ENCODE results near the gene MCTP1. TPM values are rescaled to one million over a fixed set of nuclear protein-coding genes. Genes with fewer than 3 reads are reported as not detected.

Gene MCTP1
- polyA plus RNA-seq, 1 donor from 2014 or later = 1.9 TPM

- Histone ChIP-seq H3K27me3 (ENCODE audit: insufficient read depth, low read depth, low read length) (peaks cover 46% of the 10 kb centered on the region), H3K4me2 (ENCODE audit: low read length) (no peak overlapping the region), H3K79me2 (replicated peaks; ENCODE audit: insufficient read depth, low read length) (no peaks in the 10 kb centered on the region), H3F3A (ENCODE audit: insufficient read depth, low read length, poor library complexity, severe bottlenecking) (no peaks in the 10 kb centered on the region), H3K4me3 (ENCODE audit: low read length) (no peak overlapping the region), H4K20me1 (ENCODE audit: insufficient read depth) (no peaks in the 10 kb centered on the region), H2AFZ (ENCODE audit: low read depth, low read length) (no peak overlapping the region), H3K9ac (ENCODE audit: low read length) (no peak overlapping the region), H3K27ac (ENCODE audit: low read length) (no peak overlapping the region), H3K9me3 (ENCODE audit: low read length) (peaks cover 4% of the 10 kb centered on the region), H3K9me2 (ENCODE audit: insufficient read depth, low read length) (no peaks in the 10 kb centered on the region), H3K36me3 (ENCODE audit: insufficient read depth, low read length) (no peaks in the 10 kb centered on the region)
- no peak for TF ChIP-seq REST (IDR thresholded peaks at IDR 0.05; ENCODE audit: borderline replicate concordance)
- no peak for TF ChIP-seq EP300 (conservative IDR thresholded peaks at IDR 0.05; ENCODE audit: poor library complexity, severe bottlenecking)
- no peak for TF ChIP-seq MXI1 (conservative IDR thresholded peaks at IDR 0.05; ENCODE audit: poor library complexity, severe bottlenecking)
- no peak for TF ChIP-seq CTCF (IDR thresholded peaks at IDR 0.05; ENCODE audit: poor library complexity, severe bottlenecking)
Measured at GRCh38 chr5:94811331-94811730, 473.6 kb downstream of the MCTP1 start.

- H4K20me1 ChIP-seq (ENCODE audit: insufficient read depth) = no peaks in the 10 kb centered on the region
- H3K27ac ChIP-seq (ENCODE audit: low read length) = no peak overlapping the region
- TF ChIP-seq CTCF (IDR thresholded peaks at IDR 0.05; ENCODE audit: poor library complexity, severe bottlenecking) = no peak
- TF ChIP-seq POLR2AphosphoS5 (IDR thresholded peaks at IDR 0.05) = no peak
- TF ChIP-seq EZH2 (IDR thresholded peaks at IDR 0.05; ENCODE audit: borderline replicate concordance, insufficient read depth, low read length, poor library complexity, severe bottlenecking) = no peak
- TF ChIP-seq MXI1 (conservative IDR thresholded peaks at IDR 0.05; ENCODE audit: poor library complexity, severe bottlenecking) = no peak
- TF ChIP-seq REST (IDR thresholded peaks at IDR 0.05; ENCODE audit: borderline replicate concordance) = no peak
- TF ChIP-seq EP300 (conservative IDR thresholded peaks at IDR 0.05; ENCODE audit: poor library complexity, severe bottlenecking) = no peak
- no peak for TF ChIP-seq SMC3 (conservative IDR thresholded peaks at IDR 0.05; ENCODE audit: poor library complexity)
- TF ChIP-seq RAD21 (conservative IDR thresholded peaks at IDR 0.05) = no peak
- TF ChIP-seq TAF1 (IDR thresholded peaks at IDR 0.05; ENCODE audit: low read depth) = no peak
- no peak overlapping the region for H3K4me2 ChIP-seq (ENCODE audit: low read length)
- no peaks in the 10 kb centered on the region for H3F3A ChIP-seq (ENCODE audit: insufficient read depth, low read length, poor library complexity, severe bottlenecking)
- no peaks in the 10 kb centered on the region for H3K9me2 ChIP-seq (ENCODE audit: insufficient read depth, low read length)
- no peak overlapping the region for H3K4me3 ChIP-seq (ENCODE audit: low read length)
- H3K9me3 ChIP-seq (ENCODE audit: low read length) = peaks cover 4% of the 10 kb centered on the region
- no peak overlapping the region for H2AFZ ChIP-seq (ENCODE audit: low read depth, low read length)
- peaks cover 51% of the 10 kb centered on the region for H3K27me3 ChIP-seq (ENCODE audit: insufficient read depth, low read depth, low read length)
- no peaks in the 10 kb centered on the region for H3K36me3 ChIP-seq (ENCODE audit: insufficient read depth, low read length)
- H3K9ac ChIP-seq (ENCODE audit: low read length) = no peak overlapping the region
- no peaks in the 10 kb centered on the region for H3K79me2 ChIP-seq (replicated peaks; ENCODE audit: insufficient read depth, low read length)
Measured at GRCh38 chr5:94810877-94811276, 474.0 kb downstream of the MCTP1 start.

All from neural cell (in vitro differentiated cells).